Inferior parietal cortex (tissue), 1 donor: Measurements from ENCODE around the gene CDK2AP2.

Experiments used
- DNase-seq: peaks from one replicate; pipeline ENCODE4 v3.0.0-alpha.2; 2016; ENCODE audit errors: extremely low spot score

Gene CDK2AP2

GRCh38 chr11:67503119-67504004 is 4.6 kb downstream of the CDK2AP2 start:
- no peak for DNase-seq

GRCh38 chr11:67502328-67502979 is 5.5 kb downstream of the CDK2AP2 start:
- no peak for DNase-seq

GRCh38 chr11:67501854-67502253 is 6.1 kb downstream of the CDK2AP2 start:
- no peak for DNase-seq

- DNase-seq, result no peak
Measured at GRCh38 chr11:67500831-67501715, 6.9 kb downstream of the CDK2AP2 start.

- DNase-seq, result no peak
Measured at GRCh38 chr11:67500484-67500821, 7.5 kb downstream of the CDK2AP2 start.

GRCh38 chr11:67499808-67500483 is 8.0 kb downstream of the CDK2AP2 start:
- no peak for DNase-seq

GRCh38 chr11:67498544-67498972 is 9.4 kb downstream of the CDK2AP2 start:
- no peak for DNase-seq

DNA sequence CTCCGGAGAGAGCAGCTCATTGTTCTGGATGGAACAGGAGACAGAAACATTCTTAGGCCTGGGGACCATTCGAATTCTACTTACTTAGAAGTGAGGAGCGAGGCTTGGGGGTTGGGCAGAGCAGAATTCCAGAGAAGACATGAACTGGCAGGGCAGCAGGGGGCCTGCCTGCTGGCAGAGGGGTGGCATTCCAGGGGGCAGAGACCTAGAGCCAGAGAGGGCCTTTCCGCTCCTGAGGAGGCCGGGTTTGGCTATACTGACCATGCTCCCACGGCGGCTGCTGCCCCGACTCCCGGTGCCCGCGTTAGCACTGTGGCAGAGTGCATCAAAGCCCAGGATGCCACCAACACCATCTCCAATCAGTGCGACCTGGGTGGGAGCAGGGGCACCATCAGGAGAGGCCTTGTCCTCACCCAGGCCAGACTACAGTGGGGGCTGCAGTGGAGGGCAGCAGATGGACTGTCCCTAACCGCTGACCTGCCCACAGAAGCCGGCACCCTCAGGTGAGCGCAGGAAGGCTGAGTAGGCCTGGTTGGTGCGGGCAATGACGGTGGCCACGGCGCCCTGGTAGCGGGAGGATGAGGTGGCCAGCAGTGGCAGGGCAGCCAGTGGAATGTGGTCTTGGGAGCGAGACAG is 10.2 kb downstream of the CDK2AP2 start:
- no peak for DNase-seq

GRCh38 chr11:67496113-67496512 is 11.8 kb downstream of the CDK2AP2 start:
- no peak for DNase-seq

DNA sequence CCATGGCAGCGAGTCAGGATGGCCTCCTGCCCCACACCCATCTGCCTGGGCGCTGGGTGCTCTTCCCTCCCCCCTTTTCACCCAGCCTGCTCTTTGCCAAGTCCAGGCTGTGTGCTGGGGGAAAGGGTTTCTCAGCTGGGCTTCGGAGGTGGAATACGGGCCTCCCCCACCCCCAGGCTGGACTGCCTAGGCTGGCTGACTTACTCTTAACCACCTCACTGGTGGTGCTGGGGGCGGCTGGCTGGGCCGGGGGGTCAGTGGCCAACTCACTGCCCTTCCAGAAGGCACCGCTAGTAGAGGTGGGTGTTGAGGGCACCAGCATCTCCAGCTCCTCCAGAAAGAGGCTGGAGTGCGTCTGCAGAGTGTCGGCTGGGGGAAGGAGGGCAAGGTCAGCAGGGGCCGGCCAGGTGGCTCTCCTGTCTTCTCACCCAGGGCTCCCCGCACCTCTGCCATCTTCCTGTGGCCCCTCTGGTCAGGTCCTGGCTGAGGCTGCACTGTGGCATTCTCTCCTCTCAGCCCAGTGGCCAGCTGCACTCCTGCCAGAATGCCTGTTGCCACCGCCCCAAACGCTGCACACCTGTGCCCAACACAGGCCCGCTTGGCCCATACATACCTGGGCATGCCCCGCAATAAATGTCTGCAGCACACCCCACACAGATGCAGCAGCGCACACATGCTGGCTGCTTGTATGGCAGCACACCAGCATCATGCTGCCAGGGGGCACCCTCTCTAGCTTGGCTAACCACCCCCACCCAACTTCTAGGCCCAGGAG is 12.5 kb downstream of the CDK2AP2 start:
- no peak for DNase-seq

DNA sequence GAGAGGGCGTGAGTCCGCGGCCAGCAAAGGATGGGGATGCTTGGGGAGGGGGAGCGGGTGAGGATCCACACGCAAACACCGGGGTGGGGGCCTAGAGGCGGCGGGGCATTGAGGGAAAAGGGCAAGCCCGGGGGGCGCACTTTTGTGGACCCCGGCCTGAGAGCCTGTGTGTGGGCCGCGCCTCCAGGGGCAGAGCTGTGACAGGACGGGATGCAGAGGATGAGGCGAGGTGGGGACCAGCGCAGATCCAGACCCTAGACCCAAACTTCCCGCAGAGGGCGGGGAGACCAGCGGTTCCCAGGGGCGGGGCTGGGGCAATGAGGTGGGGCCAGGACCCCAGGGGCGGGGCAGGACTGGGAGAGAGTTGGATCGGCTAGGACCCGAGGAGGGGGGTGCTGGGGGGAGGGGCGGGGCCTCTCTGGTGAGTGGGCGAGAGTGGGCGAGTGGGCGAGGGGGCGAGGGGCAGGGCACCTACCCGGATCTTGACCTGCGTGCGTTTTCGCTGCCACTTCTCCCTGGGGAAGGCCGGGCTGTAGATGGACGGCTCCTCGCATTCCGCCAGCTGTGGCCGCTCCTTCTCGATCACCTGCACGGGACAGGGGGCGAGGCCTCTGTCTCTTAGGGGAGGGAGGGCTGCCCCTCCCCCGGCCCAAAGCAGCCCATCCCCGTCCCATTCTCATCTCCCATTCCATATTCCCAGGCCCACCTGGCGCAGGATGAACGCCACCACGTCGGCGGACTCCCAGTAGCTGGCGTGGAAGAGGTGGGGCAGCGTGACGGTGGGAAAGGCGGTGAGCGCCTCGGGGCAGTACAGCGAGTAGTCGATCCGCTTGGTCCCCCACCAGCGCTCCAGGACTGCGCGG is 13.4 kb downstream of the CDK2AP2 start:
- no peak for DNase-seq

GRCh38 chr11:67493548-67494370 is 14.2 kb downstream of the CDK2AP2 start:
- DNase-seq, result no peak

- no peak for DNase-seq
Measured at GRCh38 chr11:67492801-67493547, 15.0 kb downstream of the CDK2AP2 start.

DNA sequence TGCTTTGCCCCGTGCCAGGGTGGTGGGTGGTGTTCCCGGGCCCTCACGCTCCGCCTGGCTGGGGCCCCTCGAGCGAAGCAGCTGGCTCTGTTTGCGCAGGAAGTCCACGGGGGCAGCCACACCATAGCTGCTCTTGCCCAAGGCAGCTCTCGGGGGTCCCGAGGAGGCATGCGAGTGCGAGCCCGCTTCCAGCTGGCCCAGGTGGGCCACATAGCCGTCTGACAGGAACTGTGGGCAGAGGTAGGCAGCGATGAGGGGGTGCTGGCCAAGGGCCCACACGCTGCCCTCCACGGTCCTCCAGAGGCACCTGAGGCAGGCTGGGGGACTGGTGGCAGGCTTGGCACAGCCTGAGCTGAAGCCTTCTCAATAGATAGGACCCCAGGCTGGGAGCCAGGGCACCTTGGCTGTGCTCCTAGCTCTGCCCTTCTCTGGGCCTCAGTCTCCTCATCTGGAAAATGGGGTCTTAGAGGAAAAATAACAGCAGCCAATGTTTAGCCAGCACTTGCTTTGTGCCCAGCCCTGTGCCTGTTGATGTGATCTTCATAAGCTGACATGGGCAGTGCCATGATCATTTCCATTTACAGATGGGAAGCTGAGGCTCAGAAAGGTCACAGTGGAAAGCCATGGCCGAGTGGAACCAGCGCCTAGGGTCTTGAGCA is 15.8 kb downstream of the CDK2AP2 start:
- DNase-seq, result no peak

GRCh38 chr11:67491276-67492068 is 16.5 kb downstream of the CDK2AP2 start:
- DNase-seq, result no peak

DNA sequence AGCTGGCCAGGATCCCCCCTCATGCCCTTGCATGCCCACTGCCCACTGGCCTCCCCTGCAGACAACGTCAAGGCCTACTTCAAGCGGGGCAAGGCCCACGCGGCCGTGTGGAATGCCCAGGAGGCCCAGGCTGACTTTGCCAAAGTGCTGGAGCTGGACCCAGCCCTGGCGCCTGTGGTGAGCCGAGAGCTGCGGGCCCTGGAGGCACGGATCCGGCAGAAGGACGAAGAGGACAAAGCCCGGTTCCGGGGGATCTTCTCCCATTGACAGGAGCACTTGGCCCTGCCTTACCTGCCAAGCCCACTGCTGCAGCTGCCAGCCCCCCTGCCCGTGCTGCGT is 17.3 kb downstream of the CDK2AP2 start:
- no peak for DNase-seq
